Measurements from ENCODE around the gene MAP3K7CL.

MAP3K7CL gene, protein sequence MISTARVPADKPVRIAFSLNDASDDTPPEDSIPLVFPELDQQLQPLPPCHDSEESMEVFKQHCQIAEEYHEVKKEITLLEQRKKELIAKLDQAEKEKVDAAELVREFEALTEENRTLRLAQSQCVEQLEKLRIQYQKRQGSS

DNA sequence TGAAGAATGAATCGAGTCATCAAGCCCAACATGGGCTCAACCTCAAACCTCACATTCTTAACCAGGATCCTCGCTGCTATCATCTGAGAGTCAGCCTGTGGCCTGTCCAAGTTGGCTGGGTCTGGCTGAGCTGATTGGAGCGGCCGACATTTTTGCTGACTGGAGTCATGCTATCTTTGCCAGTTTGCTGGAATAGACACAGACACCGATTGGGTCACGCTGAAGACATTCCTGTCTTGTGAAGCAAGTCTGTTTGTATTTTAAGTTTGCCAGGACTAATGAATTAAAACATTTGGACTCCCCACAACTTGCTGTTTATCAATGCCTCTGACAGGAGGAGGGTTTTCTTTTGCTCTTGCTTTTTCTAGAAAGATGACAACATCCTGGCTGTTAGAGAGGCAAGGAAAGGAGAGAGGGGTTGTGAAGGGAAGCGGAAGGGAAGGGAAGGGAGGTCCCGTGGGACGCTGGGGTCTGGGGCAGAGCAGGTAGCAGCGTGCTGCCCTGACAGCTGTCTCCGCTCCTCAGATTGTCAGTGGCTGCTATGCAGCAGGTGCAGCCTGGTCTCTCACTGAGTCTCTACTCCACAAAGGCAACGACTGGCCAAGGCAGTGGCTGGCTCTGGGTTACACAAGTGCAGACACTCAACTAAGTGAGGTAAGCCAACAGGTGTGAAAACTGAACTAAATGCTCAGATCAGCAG is at the start of gene MAP3K7CL:
Gene MAP3K7CL (plus strand): TSS at position 375 of the 700 bp plus-strand sequence. CDS start 2,701 bp downstream, outside the sequence.
- no peak for DNase-seq

DNA sequence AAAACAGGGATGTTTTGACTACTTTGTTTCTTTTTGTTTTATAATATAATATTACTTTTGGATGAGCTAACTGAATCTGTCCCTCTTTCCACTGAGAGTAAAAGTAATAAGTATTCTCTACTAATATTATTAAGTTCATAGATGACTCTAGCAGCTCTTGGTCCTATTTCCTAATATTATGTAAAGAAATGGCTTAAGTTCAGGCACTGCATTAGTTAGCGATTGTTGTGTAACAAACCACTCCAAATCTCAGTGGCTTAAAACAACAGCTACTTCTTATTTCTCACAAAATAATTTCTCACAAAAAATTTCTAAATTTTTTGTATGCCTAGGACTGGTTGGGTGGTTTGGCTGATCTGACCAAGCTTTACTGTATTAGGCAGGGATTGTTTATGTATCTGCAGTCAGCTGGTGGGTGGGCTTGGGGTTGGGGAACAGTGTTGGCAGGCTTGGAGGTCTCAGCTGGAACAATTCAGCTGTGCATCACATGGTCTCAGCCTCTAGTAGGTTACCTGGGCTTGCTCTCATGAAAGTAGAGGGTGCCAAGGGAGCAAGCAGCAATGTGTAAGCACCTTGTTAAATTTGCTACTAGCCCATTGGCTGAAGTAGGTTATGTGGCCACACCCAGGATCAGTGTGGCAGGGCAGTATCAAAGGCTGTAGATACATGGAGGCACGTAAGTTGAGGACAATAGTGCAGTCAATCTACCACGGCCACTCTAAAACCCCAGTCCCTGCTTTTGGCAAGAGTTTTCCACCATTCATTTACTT is 48.2 kb upstream of the MAP3K7CL start:
- DNase-seq = no peak

DNA sequence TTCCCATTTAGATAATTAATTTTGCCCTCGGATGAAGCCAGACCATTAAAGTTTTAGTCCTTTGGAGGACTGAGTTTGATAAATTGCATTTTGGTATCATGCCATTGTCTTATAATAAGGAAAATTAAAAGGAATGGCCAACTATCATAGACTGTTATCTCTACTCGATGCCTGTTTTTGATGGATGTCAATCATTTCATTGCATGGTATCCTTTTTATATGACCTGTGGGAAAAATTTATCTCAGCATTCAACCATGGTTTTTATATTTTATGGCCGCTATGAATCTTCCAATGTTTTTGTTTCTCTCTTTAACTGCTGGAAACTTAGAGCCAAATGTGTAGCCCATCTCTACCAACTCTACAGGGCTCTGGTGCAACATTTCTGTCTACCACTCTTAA is 47.1 kb upstream of the MAP3K7CL start:
- no peak for DNase-seq

DNA sequence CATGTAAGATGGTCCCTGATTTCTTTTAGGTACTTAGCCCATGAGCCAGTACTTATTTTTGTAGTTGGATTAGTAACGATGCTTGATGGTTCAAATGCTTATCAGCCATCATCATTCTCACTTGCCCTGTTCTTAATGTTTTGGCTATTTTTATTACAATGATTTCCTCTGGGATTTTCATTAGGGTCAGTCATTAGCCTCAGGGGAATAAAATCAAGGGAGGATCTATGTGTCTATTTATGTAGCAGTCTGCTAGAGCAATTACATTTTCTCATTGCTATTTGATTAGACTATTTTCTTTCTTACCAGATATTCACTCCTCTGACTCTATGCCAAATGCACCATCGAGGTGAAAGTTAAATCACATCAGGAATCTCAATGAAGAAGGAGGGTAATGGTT is 46.1 kb upstream of the MAP3K7CL start:
- no peak for DNase-seq

DNA sequence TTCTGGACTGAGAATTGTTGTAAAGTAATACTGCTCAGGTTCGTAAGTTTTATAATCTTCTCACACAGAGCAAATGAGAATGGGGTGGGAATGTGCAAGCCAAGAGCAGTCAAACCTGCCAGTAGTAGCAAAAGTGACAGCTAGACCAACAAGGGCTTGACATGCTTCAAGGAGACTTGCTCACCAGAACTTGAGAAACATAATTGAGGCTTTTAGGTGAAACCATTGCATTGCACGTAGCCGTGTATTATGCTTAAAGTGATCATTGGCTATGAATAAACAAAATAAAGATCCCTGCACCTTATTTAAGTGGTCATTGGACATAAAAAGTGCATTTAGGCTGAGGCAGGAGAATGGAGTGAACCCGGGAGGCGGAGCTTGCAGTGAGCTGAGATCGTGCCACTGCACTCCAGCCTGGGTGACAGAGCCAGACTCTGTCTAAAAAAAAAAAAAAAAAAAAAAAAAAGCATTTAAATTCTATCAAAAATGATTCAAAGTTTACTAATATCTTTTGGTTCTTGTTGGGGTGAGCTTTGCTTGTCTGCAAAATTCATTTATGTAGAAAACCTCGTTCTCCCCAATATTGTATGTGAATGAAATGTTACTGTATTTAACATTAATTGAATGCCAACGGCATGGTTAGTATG is 45.2 kb upstream of the MAP3K7CL start:
- no peak for DNase-seq

DNA sequence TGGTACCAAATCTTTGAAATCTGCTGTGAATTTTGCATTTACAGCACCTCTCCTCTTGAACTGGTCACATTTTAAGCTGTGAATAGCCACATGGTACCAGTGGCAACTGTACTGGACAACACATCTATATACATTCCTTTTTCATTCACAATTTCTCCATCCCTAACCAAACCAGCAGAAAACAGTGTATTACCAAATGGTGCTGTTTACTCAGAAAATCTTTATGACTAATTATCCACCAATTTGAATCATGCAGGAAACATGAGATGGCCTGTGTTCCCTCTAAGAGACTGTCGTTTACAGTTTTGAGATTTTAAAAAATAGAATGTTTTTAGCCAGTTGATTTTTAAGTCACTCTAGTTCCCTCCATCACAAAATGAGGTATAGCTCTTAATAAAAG is 39.4 kb upstream of the MAP3K7CL start:
- DNase-seq = no peak

DNA sequence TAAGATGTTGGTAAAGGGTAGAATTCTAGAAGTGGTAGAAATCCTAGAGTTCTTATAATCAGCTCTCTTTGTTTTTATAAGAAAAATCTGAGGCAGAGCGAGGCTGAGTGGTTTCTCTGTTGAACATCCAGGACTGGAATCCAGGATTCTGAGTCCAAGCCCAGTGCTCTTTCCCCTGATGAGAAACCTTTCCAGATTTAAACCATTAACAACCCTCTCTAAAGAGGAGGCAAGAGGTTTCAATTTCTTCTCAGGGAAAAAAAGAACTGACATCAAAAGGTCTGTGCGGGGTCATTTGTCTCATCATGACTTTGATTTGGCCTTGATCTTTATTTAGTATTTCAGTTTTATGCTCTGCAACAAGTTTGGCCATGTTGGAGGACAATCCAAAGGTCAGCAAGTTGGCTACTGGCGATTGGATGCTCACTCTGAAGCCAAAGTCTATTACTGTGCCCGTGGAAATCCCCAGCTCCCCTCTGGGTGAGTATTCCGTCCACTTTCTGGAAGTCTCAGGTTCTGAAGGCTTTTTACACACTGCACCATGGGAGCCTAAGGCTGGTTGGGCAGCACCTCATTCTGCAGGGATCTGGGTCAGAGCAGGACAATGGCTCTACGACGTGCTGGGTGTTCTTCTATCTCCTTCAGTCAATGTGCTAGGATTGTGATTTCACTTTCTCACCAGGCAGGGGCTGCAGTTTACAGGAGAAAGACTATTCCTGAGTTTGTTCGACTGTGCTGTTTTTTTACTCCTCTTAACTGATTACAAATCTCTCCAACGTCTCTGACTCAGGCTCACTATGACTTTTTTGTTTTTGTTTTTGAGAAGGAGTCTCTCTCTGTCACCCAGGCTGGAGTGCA is 38.1 kb upstream of the MAP3K7CL start:
- no peak for DNase-seq

DNA sequence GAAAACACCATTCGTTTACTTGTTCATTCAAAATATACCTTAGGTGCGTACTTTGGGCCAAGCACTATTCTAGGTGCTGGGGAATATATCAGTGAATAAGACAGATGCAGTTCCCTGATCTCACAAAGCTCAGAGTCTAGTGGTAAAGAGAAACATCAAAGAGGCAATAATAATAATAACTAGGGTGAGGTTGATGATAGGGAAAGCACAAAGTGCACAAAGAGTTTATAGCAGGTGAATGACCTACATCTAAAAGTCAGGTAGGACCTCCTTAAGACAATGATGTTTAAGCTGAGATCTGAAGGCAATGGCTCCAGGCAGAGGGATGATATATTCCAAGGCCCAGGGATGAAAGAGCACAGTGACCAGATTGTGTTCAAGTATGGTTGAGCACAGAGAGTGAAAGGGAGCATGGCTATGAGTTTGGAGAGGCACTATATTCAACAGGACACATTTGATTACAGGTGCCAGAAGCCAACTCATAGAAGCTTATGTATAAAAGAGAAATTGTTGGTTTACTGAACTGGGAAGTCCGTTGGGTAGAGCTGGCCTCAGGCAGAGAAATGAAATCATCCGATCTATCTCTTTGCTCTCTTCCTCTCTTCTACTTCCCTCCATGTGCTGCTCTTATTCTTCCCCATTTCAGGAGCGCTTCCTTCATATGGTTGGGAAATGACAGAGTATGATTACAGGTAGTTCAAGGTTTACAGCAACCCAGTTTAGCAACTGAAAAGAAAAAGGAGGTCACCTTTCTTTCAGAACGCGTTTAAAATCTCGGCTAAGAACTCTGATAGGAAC is 34.0 kb upstream of the MAP3K7CL start:
- DNase-seq = no peak

DNA sequence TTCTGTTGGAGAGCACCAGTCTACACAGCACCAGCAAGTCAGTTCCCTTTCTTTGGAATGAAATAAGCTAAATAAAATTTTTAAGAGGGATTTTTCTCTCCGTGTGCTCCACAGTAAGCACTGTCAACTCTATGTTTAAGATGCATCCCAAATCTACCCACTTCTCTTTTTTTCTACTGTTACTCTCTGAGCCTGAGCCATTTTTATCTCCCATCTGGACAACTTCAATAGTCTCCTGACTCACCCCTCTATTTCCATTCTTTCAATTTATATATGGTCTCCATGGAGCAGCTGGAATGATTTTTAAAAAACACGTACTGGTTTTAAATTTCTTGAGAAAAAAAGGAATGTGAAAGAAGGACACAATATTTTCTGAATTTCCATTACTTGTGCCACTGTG is 32.3 kb upstream of the MAP3K7CL start:
- DNase-seq = no peak

DNA sequence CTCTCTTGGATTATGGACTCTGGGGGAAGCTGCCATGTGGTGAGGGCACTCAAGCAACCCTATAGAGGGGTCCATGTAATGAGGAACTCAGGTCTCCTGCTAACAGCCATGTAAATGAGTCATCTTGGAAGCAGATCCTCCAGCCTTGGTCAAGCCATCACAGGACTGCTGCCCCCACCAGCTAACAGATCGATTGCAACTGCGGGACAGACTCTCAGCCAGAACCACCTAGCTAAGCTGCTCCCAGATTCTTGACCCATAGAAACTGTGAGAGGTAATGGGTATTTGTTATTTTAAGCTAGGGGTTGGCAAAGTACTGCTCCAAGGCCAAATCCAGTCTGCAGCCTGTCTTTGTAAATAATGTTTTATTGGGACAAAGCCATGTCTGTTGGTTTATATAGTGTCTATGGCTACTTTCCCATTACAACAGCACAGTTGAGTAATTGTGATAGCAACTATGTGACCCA is 27.6 kb upstream of the MAP3K7CL start:
- DNase-seq = no peak

DNA sequence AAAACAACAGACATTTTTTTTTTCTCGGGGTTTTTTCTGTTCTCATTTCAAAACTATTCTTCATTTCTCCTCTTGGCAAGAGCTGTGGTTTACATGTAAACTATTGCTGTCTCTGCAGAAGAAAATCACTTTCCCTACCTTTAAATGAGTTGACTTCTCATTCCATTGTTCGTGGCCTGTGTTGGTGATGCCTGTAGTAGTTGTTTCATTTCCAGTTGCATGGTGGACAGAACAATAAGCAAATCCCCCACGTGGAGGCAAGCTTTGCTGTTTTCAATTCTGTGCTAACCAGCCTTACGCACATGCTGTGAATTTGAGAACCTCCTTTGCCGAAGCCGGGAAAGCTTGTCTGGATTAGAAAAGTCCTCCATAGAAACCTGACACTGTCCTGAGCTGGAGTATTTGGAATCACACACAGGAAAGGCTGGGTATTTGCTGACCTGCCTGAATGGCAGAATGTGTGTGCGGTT is 26.2 kb upstream of the MAP3K7CL start:
- no peak for DNase-seq

DNA sequence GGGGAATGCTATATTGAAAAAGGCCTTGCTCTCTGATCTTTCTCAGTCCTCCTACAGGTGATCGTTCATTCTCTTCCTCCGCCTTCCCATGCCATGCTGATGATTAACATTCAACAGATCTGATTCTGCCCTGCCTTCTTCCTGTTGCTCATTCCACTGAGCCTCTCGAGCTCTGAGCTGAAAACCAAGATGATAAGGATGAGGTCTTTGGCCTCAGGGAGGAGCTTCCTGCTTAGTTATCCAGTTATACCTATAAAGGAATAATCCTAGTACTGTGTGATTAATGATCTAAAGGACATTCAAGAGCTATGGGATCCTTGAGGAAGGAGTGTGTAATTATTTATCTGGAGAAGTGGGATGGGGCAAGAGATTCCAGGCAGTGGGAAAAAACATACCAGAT is 25.2 kb upstream of the MAP3K7CL start:
- DNase-seq = no peak

DNA sequence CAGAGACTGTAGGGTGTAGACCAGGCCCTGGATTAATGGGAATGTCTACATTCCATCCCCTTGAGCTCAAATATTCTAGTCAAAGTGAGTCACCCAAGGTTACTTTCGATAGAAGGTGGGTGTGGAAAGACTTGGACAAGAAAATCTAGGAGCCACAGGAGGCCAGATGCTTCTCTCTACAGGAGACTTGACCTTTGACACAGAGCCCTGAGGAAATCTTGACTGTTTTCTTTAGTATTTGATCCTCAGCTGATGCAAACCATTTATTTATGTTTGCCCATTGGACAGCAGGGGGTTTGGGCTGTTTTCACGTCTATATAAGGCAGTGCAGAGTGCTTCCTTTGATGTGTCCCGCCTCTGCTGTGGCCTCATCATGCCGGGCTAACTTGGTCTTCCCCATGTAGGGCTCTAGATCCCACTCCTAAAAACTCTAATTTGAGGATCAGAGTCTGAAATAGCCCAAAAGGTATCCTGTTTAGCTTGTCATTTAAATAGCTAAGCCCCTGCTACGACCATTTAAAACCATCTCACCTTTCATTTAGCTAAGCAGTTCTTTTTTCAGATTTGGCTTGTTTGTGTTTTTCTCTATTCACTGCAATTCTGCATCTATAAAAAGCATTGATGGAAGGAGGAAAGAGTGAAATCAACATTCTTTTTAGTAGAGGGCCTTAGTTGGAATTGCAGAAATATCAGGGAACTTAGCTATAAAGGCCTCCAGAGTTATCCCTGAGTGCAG is 15.5 kb upstream of the MAP3K7CL start:
- DNase-seq = no peak

DNA sequence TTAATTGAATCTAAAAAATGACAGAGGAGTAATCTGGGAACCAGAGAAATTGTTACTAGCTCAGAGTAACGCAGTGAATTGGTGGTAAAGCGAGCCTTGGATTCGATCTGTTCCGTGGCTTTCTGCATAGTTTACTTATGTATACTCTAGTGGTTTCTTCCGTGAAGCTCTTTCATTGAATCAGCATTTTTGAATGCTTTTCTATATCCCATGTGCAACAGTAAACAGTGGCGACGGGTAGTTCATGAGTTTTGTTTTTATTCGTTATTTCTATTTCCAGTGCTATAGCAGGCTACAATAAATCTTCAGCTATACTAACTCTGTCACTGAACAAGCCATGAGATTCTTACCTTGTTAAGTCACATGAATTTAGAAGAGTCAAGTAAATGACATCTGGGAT is 14.5 kb upstream of the MAP3K7CL start:
- DNase-seq = no peak

DNA sequence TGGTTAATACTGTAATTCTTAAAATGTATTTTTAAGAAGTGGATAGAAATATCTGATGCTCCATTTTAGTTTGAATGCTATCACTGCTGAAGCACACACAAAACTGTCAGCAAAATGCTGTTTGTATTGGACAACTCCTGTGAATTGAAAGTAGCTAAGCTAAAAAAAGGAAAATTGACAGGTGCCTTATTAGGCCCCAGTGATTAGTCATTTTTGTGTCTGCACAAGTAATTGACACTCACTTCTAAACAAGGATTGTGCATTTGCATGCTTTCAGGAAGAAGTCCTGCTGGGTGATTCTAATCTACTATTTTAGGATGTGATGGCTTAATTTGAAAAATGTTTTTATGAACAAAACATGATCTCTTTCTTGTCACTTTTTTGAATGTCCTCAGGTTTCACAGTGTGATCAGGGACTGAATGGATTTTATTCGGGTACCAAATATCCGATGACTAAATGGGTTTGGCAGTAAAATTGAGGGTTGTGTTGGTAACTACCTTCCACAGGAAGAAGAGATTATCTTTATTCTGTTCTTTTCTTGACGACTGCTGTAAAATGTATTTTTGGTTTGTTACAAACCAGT is 13.0 kb upstream of the MAP3K7CL start:
- DNase-seq = no peak

DNA sequence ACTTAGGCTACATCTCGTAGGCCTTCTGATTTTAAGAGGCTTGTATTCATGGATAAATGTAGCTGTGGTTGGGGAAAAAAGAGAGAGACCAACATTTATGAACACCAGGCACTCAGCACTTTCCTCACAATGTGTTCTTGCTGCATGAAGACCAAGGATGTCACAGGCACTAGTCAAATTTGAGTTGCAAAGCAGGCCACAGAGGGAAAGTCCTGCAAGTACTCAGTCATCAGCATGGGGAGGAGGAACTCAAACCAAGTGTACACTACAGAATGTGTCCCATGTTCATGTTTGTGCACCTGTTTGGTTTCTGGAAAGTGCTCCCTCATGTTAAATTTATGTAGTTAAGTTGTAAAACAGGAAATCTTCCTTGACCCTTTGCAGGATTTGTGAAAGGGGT is 8.7 kb upstream of the MAP3K7CL start:
- DNase-seq = no peak

DNA sequence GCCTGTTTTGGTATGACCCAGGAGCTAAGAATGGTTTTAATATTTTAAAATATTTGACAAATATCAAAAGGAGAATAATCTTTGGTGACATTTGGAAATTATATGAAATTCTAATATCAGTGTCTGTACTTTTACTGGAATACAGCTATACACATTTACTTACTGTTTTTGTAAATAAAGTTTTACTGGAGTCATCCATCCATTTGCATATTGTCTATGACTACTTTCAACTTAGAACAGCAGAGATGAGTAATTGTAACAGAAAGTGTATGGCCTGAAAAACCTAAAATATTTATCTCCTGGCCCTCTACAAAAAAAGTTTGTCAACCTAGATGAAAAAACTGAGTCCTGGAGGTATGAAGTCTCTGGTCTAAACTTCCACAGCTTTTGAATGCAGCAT is 5.8 kb upstream of the MAP3K7CL start:
- DNase-seq = no peak

DNA sequence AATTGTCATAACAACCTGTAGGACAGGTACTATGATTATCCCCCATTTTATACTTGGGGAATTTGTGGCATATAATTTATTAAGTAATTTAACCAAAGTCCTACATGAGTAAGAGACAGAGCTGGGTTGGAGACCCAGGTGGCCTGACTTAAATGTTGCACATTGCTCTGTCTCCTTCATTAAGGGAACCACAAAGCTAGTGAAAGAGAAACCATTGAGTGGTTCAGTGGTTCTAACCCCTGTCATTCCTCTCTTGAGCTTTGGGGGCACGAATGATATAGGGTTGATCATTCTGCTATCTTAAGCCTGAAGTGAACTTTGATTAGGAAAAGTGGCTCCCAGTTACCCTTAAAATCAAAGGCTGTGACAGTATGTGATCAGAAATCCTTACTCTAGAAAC is 5.3 kb upstream of the MAP3K7CL start:
- no peak for DNase-seq

DNA sequence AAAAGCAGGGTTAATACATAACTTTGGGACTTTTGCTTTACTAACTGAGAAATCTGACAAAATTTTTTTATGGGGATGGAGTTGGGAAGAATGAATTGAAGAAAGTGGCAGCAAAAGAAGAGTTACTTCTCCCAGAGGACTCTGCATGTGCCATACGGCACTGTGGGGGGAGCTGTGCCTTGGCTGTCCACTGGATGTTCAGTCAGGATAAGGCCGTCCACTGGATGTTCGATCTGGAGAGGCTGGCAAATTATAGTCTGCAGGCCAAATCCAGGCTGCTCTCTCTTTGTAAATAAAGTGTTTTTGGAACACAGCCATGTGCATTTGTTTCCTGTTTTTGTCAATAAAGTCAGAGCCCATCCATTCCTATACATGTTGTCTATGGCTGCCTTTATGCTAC is 4.5 kb upstream of the MAP3K7CL start:
- no peak for DNase-seq

DNA sequence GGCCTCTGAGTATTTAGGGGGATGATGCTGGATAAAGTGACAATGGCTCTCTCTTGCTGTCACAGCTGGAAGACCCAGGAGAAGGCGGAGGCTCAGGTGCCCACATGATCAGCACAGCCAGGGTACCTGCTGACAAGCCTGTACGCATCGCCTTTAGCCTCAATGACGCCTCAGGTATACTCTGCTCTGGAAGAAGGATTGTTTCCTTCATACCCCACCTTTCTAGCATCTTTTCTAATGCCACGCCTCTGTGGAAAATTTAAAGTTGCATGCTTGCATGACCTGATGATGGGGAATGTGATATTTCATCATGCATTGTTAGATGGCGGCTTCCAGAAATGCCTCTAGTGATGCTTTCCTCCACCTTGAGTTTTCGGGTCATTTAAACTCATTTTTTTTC is 2.8 kb downstream of the MAP3K7CL start:
- DNase-seq = no peak

DNA sequence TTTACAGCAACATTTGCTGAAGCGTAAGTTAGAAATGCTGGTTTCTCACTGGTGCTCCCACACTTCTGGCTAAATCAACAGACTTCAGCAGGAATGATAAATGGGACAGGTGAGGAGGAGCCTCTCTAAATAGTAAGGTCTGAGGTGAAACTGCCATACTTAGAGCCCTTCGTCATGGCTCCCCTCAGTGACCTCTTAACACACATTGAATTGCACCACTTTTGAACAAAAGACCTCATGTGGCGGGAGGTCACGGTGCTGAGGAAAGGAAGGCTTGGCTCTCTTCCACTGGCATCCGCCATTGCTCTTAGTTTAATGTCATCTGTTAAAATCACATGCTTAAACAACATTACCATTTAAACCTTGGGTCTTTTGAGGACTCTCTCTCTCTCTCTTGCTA is 3.4 kb downstream of the MAP3K7CL start:
- no peak for DNase-seq
